HG02678 (cell line): ENCODE measurements around the gene CELSR1.

Experiments used
- ATAC-seq: cut with Tn5 transposase; IDR thresholded peaks from one replicate; pipeline ENCODE4 v1.9.1; 2021; ENCODE audit warnings: mild to moderate bottlenecking, moderate library complexity; ENCODE audit not compliant: unreplicated experiment

Gene CELSR1

GRCh38 chr22:46462726-46463371 lies 74.6 kb downstream of the CELSR1 start:
- ATAC-seq, result no peak

GRCh38 chr22:46461566-46462180 lies 75.7 kb downstream of the CELSR1 start:
- ATAC-seq, result no peak

GRCh38 chr22:46460857-46461256 lies 76.6 kb downstream of the CELSR1 start:
- ATAC-seq, result no peak

- no peak for ATAC-seq
Measured at GRCh38 chr22:46459347-46460065, 77.9 kb downstream of the CELSR1 start.

GRCh38 chr22:46458525-46458924 lies 78.9 kb downstream of the CELSR1 start:
- no peak for ATAC-seq

GRCh38 chr22:46457502-46458488 lies 79.6 kb downstream of the CELSR1 start:
- ATAC-seq, result no peak

- ATAC-seq, result no peak
Measured at GRCh38 chr22:46456818-46457163, 80.6 kb downstream of the CELSR1 start.

- ATAC-seq, result no peak
Measured at GRCh38 chr22:46455446-46455845, 82.0 kb downstream of the CELSR1 start.

GRCh38 chr22:46454504-46455269 lies 82.7 kb downstream of the CELSR1 start:
- ATAC-seq, result no peak

- ATAC-seq, result no peak
Measured at GRCh38 chr22:46453829-46454503, 83.5 kb downstream of the CELSR1 start.

GRCh38 chr22:46453006-46453828 lies 84.2 kb downstream of the CELSR1 start:
- ATAC-seq, result no peak

- ATAC-seq, result no peak
Measured at GRCh38 chr22:46452195-46453005, 85.0 kb downstream of the CELSR1 start.

GRCh38 chr22:46451741-46452140 lies 85.7 kb downstream of the CELSR1 start:
- no peak for ATAC-seq

GRCh38 chr22:46450931-46451561 lies 86.4 kb downstream of the CELSR1 start:
- no peak for ATAC-seq

GRCh38 chr22:46449974-46450745 lies 87.3 kb downstream of the CELSR1 start:
- ATAC-seq, result no peak

GRCh38 chr22:46449116-46449691 lies 88.2 kb downstream of the CELSR1 start:
- ATAC-seq, result no peak
